AML-193 (cell line): Measurements from ENCODE around the gene AGAP1.

ENCODE experiments used
- DNase-seq, 2 experiments: peaks; one replicate each; lab custom pipeline; 2025; lab: John Stamatoyannopoulos, UW

Gene AGAP1

GRCh38 chr2:235963853-235964577 lies 470.2 kb downstream of the AGAP1 start:
- no peak for DNase-seq

GRCh38 chr2:235964787-235965390 lies 471.0 kb downstream of the AGAP1 start:
- no peak for DNase-seq

- no peak for DNase-seq
Measured at GRCh38 chr2:235966396-235966795, 472.6 kb downstream of the AGAP1 start.

GRCh38 chr2:235966932-235967757 lies 473.3 kb downstream of the AGAP1 start:
- DNase-seq, result no peak

- DNase-seq, result no peak
Measured at GRCh38 chr2:235968155-235968554, 474.3 kb downstream of the AGAP1 start.

- DNase-seq, result no peak
Measured at GRCh38 chr2:235968616-235969324, 474.9 kb downstream of the AGAP1 start.

GRCh38 chr2:235970204-235971040 lies 476.6 kb downstream of the AGAP1 start:
- DNase-seq, result no peak

- DNase-seq, result no peak
Measured at GRCh38 chr2:235976516-235976915, 482.7 kb downstream of the AGAP1 start.

GRCh38 chr2:235976956-235977355 lies 483.1 kb downstream of the AGAP1 start:
- DNase-seq, result no peak

- DNase-seq, result no peak
Measured at GRCh38 chr2:235977445-235977844, 483.6 kb downstream of the AGAP1 start.

GRCh38 chr2:235978022-235978421 lies 484.2 kb downstream of the AGAP1 start:
- DNase-seq, result no peak

GRCh38 chr2:235979037-235979436 lies 485.2 kb downstream of the AGAP1 start:
- DNase-seq, result no peak

- DNase-seq, result no peak
Measured at GRCh38 chr2:235979753-235980435, 486.1 kb downstream of the AGAP1 start.

GRCh38 chr2:235981631-235982030 lies 487.8 kb downstream of the AGAP1 start:
- no peak for DNase-seq

GRCh38 chr2:235983016-235983415 lies 489.2 kb downstream of the AGAP1 start:
- no peak for DNase-seq

GRCh38 chr2:235984552-235984951 lies 490.7 kb downstream of the AGAP1 start:
- no peak for DNase-seq

- DNase-seq, result no peak
Measured at GRCh38 chr2:235986361-235986760, 492.5 kb downstream of the AGAP1 start.

GRCh38 chr2:235988271-235989015 lies 494.6 kb downstream of the AGAP1 start:
- DNase-seq, result no peak

- DNase-seq, result no peak
Measured at GRCh38 chr2:235989591-235989990, 495.7 kb downstream of the AGAP1 start.

- no peak for DNase-seq
Measured at GRCh38 chr2:235990344-235990743, 496.5 kb downstream of the AGAP1 start.
